Left lobe of liver (tissue), 1 donor: ENCODE measurements around the gene CLINT1. TPM values are rescaled to one million over a fixed set of nuclear protein-coding genes. Genes with fewer than 3 reads are reported as not detected.

Experiments used
- total RNA-seq: library from RNA; stranded (reverse); gene quantifications from one replicate; pipeline ENCODE4 v1.2.1, GENCODE V29; 2021
- donor health status: DM: no; HTN: yes; CAD: no.

CLINT1 gene
- total RNA-seq, 1 donor from 2014 or later = 45.6 TPM

Other genes with a start within 250 kb of the CLINT1 start
- not detected for gene SOX30, start 206.7 kb downstream of the CLINT1 start, total RNA-seq
- gene C5orf52, start 187.6 kb downstream of the CLINT1 start, total RNA-seq = not detected
- 4.1 TPM for gene THG1L, start 127.7 kb downstream of the CLINT1 start, total RNA-seq
- gene LSM11, start 115.4 kb downstream of the CLINT1 start, total RNA-seq = 0.86 TPM